Stomach smooth muscle (tissue), 2 donors: ENCODE measurements around the gene SUSD2.

Experiments used
- H3K27ac ChIP-seq: one replicate; pipeline ENCODE4 v1.7.0; 2013; ENCODE audit warnings: mild to moderate bottlenecking, low read length, inconsistent platforms
- H3K27me3 ChIP-seq, 2 donors: one replicate each; pipeline ENCODE4 v1.7.0; 2013; ENCODE audit warnings: low read length in 2 of 2; ENCODE audit not compliant: insufficient read depth in 2 of 2, control insufficient read depth in 1 of 2
- H3K36me3 ChIP-seq, 2 donors: one replicate each; pipeline ENCODE4 v1.7.0; 2013; ENCODE audit warnings: low read length in 2 of 2; ENCODE audit not compliant: control insufficient read depth in 2 of 2, insufficient read depth in 2 of 2
- H3K4me1 ChIP-seq: one replicate; pipeline ENCODE4 v1.7.0; 2013; ENCODE audit warnings: low read length; ENCODE audit not compliant: control insufficient read depth, insufficient read depth
- H3K4me3 ChIP-seq, 2 donors: one replicate each; pipeline ENCODE4 v1.7.0; 2013; ENCODE audit warnings: low read length in 2 of 2
- H3K9ac ChIP-seq, 2 donors: one replicate each; pipeline ENCODE4 v1.7.0; 2013; ENCODE audit warnings: low read length in 2 of 2, mild to moderate bottlenecking in 1 of 2
- H3K9me3 ChIP-seq, 2 donors: one replicate each; pipeline ENCODE4 v1.7.0; 2013; ENCODE audit warnings: low read length in 2 of 2; ENCODE audit not compliant: control insufficient read depth in 2 of 2
- donor health status: healthy.
- donor health status: Pancreatic carcinoma.

SUSD2 gene

GRCh38 chr22:24184057-24184798 is 2.9 kb downstream of the SUSD2 start:
- Histone ChIP-seq H3K9me3 (no peaks in the 10 kb centered on the region), H3K4me3 (no peak overlapping the region), H3K4me1 (peaks cover 28% of the 10 kb centered on the region), H3K9ac (no peak overlapping the region), H3K27ac (no peak overlapping the region), H3K36me3 (peaks cover 0 to 3% of the 10 kb centered on the region in 2 donors), H3K27me3 (no peaks in the 10 kb centered on the region)

GRCh38 chr22:24185001-24185500 is 3.8 kb downstream of the SUSD2 start:
- H3K9me3 ChIP-seq: no peaks in the 10 kb centered on the region
- H3K4me1 ChIP-seq: peaks cover 33% of the 10 kb centered on the region
- H3K27me3 ChIP-seq: no peaks in the 10 kb centered on the region
- peaks cover 0 to 3% of the 10 kb centered on the region in 2 donors for H3K36me3 ChIP-seq
- no peak overlapping the region for H3K27ac ChIP-seq
- H3K4me3 ChIP-seq: no peak overlapping the region
- H3K9ac ChIP-seq: no peak overlapping the region

- peaks cover 0 to 3% of the 10 kb centered on the region in 2 donors for H3K36me3 ChIP-seq
- H3K9ac ChIP-seq: no peak overlapping the region
- H3K27ac ChIP-seq: no peak overlapping the region
- no peaks in the 10 kb centered on the region for H3K27me3 ChIP-seq
- H3K9me3 ChIP-seq: no peaks in the 10 kb centered on the region
- peaks cover 29% of the 10 kb centered on the region for H3K4me1 ChIP-seq
- no peak overlapping the region for H3K4me3 ChIP-seq
These were observed 4.4 kb downstream of the SUSD2 start for GRCh38 chr22:24185501-24186351.

GRCh38 chr22:24186352-24186740 is 5.1 kb downstream of the SUSD2 start:
- no peaks in the 10 kb centered on the region for H3K27me3 ChIP-seq
- no peak overlapping the region for H3K27ac ChIP-seq
- H3K9ac ChIP-seq: no peak overlapping the region
- peaks cover 24% of the 10 kb centered on the region for H3K4me1 ChIP-seq
- no peak overlapping the region for H3K4me3 ChIP-seq
- H3K36me3 ChIP-seq: peaks cover 0 to 3% of the 10 kb centered on the region in 2 donors
- no peaks in the 10 kb centered on the region for H3K9me3 ChIP-seq

GRCh38 chr22:24186892-24187670 is 5.8 kb downstream of the SUSD2 start:
- H3K4me1 ChIP-seq: peaks cover 17% of the 10 kb centered on the region
- no peaks in the 10 kb centered on the region for H3K9me3 ChIP-seq
- no peak overlapping the region for H3K9ac ChIP-seq
- no peak overlapping the region for H3K4me3 ChIP-seq
- H3K36me3 ChIP-seq: peaks cover 0 to 3% of the 10 kb centered on the region in 2 donors
- H3K27me3 ChIP-seq: no peaks in the 10 kb centered on the region
- no peak overlapping the region for H3K27ac ChIP-seq

GRCh38 chr22:24187731-24188644 is 6.7 kb downstream of the SUSD2 start:
- Histone ChIP-seq H3K9me3 (no peaks in the 10 kb centered on the region), H3K36me3 (peaks cover 0 to 3% of the 10 kb centered on the region in 2 donors), H3K4me1 (peaks cover 10% of the 10 kb centered on the region), H3K27ac (no peak overlapping the region), H3K4me3 (no peak overlapping the region), H3K9ac (no peak overlapping the region), H3K27me3 (no peaks in the 10 kb centered on the region)

GRCh38 chr22:24188705-24189248 is 7.5 kb downstream of the SUSD2 start:
- Histone ChIP-seq H3K4me1 (peaks cover 10% of the 10 kb centered on the region), H3K9ac (no peak overlapping the region), H3K27ac (no peak overlapping the region), H3K4me3 (no peak overlapping the region), H3K9me3 (no peaks in the 10 kb centered on the region), H3K27me3 (no peaks in the 10 kb centered on the region), H3K36me3 (peaks cover 0 to 3% of the 10 kb centered on the region in 2 donors)

- Histone ChIP-seq H3K9ac (no peak overlapping the region), H3K9me3 (no peaks in the 10 kb centered on the region), H3K4me1 (peaks cover 10% of the 10 kb centered on the region), H3K4me3 (no peak overlapping the region), H3K27ac (no peak overlapping the region), H3K27me3 (no peaks in the 10 kb centered on the region), H3K36me3 (peaks cover 0 to 3% of the 10 kb centered on the region in 2 donors)
These were observed 8.2 kb downstream of the SUSD2 start for GRCh38 chr22:24189249-24190158.

GRCh38 chr22:24190159-24190540 is 8.9 kb downstream of the SUSD2 start:
- H3K4me1 ChIP-seq: peaks cover 10% of the 10 kb centered on the region
- H3K9ac ChIP-seq: no peak overlapping the region
- H3K27me3 ChIP-seq: no peaks in the 10 kb centered on the region
- no peak overlapping the region for H3K27ac ChIP-seq
- H3K36me3 ChIP-seq: peaks cover 0 to 3% of the 10 kb centered on the region in 2 donors
- H3K9me3 ChIP-seq: no peaks in the 10 kb centered on the region
- H3K4me3 ChIP-seq: no peak overlapping the region
